ENCODE measurements around the gene CALY.

CALY gene

GRCh38 chr10:133310399-133310755, 26.3 kb downstream of the CALY start:
- no peak for DNase-seq

- DNase-seq, result no peak
Observed at GRCh38 chr10:133309720-133310398, 26.8 kb downstream of the CALY start.

- DNase-seq, result peak; percentile 95 to 98 (median 97)
Observed at GRCh38 chr10:133309100-133309719, 27.5 kb downstream of the CALY start.

GRCh38 chr10:133308421-133309099, 28.1 kb downstream of the CALY start, which contains the start of the genes TUBGCP2 and ZNF511:
TSS of gene TUBGCP2 (minus strand) at chr10:133308872. CDS start at chr10:133302941, 5,931 bp downstream.
TSS of gene ZNF511 (plus strand) at chr10:133308914. CDS start at chr10:133308944, 30 bp downstream.
- DNase-seq, result peak; percentile 93 to 96 (median 95)

- peak; percentile 65 to 82 (median 71) for DNase-seq
Observed at GRCh38 chr10:133307776-133308420, 28.8 kb downstream of the CALY start.

- no peak for DNase-seq
Observed at GRCh38 chr10:133306941-133307379, 29.7 kb downstream of the CALY start.

- DNase-seq, result no peak
Observed at GRCh38 chr10:133306097-133306476, 30.6 kb downstream of the CALY start.

GRCh38 chr10:133303206-133303605, 33.5 kb downstream of the CALY start:
- no peak for DNase-seq

- DNase-seq, result no peak
Observed at GRCh38 chr10:133302230-133302629, 34.5 kb downstream of the CALY start.

- DNase-seq, result no peak
Observed at GRCh38 chr10:133299738-133300137, 37.0 kb downstream of the CALY start.

- DNase-seq, result no peak
Observed at GRCh38 chr10:133299224-133299623, 37.5 kb downstream of the CALY start.

GRCh38 chr10:133298466-133298865, 38.2 kb downstream of the CALY start:
- no peak for DNase-seq

- no peak for DNase-seq
Observed at GRCh38 chr10:133297504-133297903, 39.2 kb downstream of the CALY start.

GRCh38 chr10:133295426-133296320, 41.0 kb downstream of the CALY start:
- peak in 1 of 4 experiments; percentile 34 for DNase-seq

GRCh38 chr10:133294189-133294588, 42.5 kb downstream of the CALY start:
- peak; percentile 95 to 98 (median 96) for DNase-seq

- DNase-seq, result no peak
Observed at GRCh38 chr10:133293810-133294119, 42.9 kb downstream of the CALY start.

- DNase-seq, result peak; percentile 91 to 97 (median 92)
Observed at GRCh38 chr10:133292919-133293809, 43.5 kb downstream of the CALY start.

- no peak for DNase-seq
Observed at GRCh38 chr10:133289761-133290160, 46.9 kb downstream of the CALY start.

GRCh38 chr10:133287832-133288500, 48.7 kb downstream of the CALY start:
- DNase-seq, result no peak

GRCh38 chr10:133286366-133286765, 50.3 kb downstream of the CALY start:
- DNase-seq, result no peak

GRCh38 chr10:133285217-133285616, 51.5 kb downstream of the CALY start:
- no peak for DNase-seq

All from suppressor macrophage (primary cell).